Activated T-helper 1 cell treated with Interleukin-2 at 50 U/mL for 16 hours (primary cell): ENCODE measurements around the gene PKP2.
"Not testable (repeated sequence)": the region's sequence is repeated elsewhere in the genome, so short reads cannot be mapped to it uniquely, and the experiment has no call there.

Experiments
- DNase-seq: peaks from one replicate; pipeline ENCODE4 v3.0.0-alpha.2; 2020; ENCODE audit warnings: low read depth

The PKP2 gene

GRCh38 chr12:32861658-32862057, 34.9 kb downstream of the PKP2 start:
- DNase-seq = not testable (repeated sequence)

- no peak for DNase-seq
Measured at GRCh38 chr12:32860192-32860591, 36.4 kb downstream of the PKP2 start.

DNA sequence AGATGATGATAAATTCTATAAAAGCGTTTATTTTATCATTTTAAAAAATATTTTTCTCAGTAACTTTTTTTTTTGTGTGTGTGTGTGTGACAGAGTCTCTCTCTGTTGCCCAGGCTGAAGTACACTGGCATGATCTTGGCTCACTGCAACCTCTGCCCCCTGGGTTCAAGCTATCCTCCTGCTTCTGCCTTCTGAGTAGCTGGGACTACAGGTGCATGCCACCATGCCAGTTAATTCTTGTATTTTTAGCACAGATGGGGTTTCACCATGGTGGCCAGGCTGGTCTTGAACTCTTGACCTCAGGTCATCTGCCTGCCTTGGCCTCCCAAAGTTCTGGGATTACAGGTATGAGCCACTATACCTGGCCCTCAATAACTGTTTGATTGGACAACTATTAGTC, 37.2 kb downstream of the PKP2 start:
- no peak for DNase-seq

DNA sequence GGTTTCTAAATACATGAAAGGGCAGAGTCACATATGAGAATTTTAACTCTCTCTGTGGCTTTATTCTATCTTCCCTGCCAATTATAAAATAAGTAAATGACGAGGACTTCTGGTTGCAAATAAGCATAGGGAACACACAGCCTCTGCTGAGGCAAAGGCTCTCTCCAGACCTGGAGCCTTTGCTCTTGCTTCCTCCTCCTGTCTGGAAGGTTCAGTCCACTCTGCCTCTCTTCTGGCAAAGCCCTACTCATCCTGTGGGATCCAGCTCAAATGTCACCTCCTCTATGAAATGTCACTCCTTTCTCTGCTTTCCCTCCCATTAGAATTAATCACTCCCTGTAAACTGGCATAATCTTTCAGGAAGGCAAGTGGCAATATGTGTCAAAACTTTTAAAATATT, 41.9 kb downstream of the PKP2 start:
- no peak for DNase-seq

DNA sequence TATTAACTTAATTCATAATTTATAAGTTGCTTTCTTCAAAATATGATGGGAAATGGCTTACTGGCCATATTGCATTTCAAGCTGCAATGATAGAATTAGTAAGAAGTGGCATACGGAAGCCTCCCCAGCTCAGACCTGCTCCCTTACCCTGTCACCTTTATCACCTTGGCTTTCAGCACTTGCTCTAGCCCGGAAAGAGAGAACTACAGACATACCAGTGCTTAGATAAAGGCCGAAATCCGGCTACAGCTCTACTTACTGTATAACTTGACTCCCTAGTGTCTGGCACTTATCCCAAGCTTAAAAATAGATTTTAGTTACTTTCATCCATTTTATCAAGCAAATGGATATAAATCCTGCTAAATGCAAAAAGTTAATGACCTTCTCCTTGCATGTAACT, 42.5 kb downstream of the PKP2 start:
- no peak for DNase-seq

GRCh38 chr12:32847287-32847686, 49.3 kb downstream of the PKP2 start:
- DNase-seq = no peak

- DNase-seq = no peak
Measured at GRCh38 chr12:32846053-32846452, 50.5 kb downstream of the PKP2 start.

GRCh38 chr12:32843528-32844095, 53.0 kb downstream of the PKP2 start:
- no peak for DNase-seq

DNA sequence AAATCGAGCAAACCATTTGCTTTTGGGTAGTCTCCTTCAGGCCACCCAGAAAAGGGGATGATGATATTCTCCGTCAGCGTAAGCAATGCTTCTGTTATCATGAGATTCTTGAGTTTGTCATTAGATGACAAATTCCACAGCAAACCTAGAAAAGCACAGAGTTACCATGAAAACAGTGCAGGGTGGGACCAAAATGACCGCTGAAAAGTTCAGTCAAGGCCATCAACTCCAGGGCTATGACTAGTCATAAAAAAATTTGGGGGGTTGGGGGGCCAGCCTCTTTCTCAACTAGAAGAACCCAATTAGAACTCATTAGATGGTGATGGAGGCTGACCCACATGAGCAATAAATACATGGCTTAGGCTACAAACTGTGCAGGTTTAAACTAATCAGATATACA, 55.5 kb downstream of the PKP2 start:
- no peak for DNase-seq

GRCh38 chr12:32839828-32840227, 56.7 kb downstream of the PKP2 start:
- no peak for DNase-seq

DNA sequence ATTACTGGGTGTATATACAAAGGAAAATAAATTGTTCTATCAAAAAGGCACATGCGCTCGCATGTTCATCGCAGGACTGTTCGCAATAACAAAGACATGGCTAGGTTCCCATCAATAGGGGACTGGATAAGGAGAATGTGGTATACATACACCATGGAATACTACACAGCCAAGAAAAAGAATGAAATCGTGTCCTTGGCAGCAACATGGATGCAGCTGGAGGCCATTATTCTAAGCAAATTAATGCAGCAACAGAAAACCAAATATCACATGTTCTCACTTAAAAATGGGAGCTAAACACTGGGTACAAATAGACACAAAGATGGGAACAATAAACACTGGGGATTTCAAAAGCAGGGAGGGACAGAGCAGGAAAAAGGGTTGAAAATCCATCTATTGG, 58.6 kb downstream of the PKP2 start:
- DNase-seq = no peak

DNA sequence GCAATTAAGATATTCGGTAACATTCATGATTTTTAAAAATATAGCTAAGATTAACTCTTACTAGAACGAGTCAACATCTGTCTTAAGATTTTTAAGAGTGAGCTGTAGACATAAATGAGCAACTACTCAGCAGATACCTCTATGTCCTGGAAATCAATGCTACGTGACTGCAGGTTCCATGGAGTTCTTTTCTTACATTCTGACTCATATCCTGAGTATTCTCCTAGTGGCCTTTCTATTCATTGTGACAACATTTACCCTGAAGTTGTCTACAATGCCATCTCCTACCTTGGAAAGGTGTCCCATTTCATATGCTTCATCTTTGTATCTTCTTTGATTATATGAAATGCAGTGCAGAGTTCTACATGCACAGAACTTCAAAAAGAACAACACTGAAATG, 59.9 kb downstream of the PKP2 start:
- DNase-seq = no peak

- DNase-seq = no peak
Measured at GRCh38 chr12:32834122-32834521, 62.5 kb downstream of the PKP2 start.

DNA sequence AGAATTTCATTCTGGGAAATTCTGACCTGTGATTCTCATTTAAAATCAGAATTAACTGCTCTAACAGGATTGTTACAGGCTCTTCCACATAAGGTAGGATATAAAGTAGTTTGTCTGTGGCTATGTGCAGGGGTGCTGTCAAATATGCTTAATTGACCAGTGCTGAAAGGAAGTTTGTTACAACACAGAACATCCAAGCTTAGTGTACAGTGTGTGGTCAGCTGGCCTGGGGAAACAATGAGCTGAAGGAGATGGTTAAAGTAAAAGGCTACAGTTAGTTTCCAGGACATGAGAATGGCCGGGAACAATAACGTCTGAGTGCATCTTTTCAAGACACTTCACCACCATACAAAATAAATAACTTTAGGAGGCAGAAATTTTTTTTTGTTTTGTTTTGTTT, 68.0 kb downstream of the PKP2 start:
- DNase-seq = no peak

GRCh38 chr12:32828120-32828519, 68.5 kb downstream of the PKP2 start:
- DNase-seq = no peak

- DNase-seq = no peak
Measured at GRCh38 chr12:32826807-32827412, 69.7 kb downstream of the PKP2 start.

DNA sequence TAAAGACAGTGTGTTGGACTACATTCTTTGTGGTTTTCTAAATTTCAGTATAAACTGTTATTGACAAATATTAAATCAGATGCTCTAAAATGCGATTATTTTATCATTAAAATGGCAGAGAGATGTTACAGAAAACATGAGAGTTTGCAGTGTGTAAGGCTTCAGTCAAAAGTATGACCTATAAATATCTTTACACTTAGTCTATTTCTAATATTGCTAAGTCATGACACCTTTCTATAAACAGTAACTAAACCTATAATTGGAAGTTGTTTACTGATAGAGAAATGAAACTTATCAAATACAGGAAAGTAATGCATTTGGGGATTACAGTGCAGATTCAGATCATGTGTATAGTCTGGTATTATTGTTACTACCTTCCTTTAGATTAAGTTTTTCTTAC, 72.0 kb downstream of the PKP2 start:
- no peak for DNase-seq

GRCh38 chr12:32822344-32822743, 74.2 kb downstream of the PKP2 start:
- DNase-seq = no peak

- no peak for DNase-seq
Measured at GRCh38 chr12:32821710-32822109, 74.9 kb downstream of the PKP2 start.

DNA sequence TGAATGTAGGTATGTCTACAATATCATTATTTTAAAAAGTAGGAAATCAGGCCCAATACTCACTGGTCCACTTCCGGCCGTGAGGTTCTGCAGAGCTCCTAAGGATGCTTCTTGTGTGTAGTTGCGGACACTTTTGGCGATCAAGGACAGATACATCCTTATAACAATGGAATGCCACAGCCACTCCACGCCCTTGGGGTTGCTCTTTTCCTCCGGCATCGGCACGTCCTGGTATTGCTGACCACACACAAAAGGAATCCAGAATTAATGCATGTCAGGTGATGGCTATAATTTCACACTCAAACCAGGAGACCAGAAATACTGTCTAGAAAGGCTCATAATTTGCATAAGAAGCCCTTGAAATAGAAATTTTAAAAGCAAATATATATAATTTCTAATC, 75.3 kb downstream of the PKP2 start:
- no peak for DNase-seq

DNA sequence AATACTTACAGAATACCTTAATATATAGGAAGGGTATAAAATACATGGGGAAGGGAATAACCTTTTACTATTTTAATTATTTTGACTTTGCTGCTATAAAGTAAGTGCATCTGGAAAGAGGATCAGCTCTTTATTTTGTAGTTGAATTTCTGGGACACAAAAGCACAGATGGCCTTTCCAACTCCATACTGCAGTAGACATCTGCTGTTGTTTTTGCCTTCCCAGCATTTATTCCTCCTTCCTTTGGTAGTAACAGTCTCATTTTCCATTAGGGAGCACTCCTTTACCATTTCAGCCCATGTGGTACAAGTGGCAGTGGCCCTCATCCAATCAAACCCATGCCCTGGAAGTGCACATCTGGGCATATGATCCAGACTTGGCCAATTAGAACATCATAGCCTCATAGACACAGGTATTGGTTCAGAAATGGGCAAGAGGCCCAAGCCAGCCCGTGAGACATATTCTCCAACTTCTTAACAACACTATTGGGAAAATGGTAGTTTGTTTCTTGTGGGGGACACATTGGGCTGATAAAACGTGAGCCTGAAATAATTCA, 76.1 kb downstream of the PKP2 start:
- DNase-seq = no peak

GRCh38 chr12:32819424-32819823, 77.2 kb downstream of the PKP2 start:
- no peak for DNase-seq

DNA sequence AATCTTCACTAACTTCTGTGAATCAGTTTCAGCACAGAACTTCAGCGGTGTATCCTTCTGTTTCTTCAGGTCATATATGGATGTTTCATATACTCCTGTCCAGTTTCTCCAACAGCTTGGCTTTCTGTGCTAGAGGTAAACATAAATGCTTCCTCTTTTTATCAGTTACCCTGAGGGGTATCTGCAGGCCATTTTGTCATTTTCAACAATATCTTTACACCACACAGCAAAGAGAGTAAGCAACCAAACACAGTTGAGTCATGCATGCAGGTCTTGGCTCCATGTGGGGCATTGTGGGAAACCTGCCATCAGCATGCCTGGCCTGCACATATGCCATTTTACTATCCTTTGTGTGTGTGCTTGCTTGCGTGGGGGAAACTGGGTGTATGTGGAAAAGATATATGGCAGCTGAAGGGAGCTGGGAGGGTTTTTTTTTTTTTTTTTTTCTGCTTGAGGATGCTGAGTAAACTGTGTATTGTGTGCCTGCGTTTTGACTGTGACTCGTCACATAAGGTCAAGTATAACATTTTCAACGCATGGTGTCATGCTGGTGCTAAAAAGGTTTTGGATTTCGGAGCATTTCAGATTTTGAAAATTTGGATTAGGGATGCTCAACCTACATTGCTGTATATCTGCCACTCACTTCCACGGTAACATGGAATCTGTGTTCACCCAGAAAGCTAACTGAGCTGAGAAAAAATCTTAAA, 84.7 kb downstream of the PKP2 start:
- DNase-seq = no peak

- DNase-seq = no peak
Measured at GRCh38 chr12:32809846-32810245, 86.7 kb downstream of the PKP2 start.
